NCI-H187 (cell line): ENCODE data around the gene DAGLA.

Experiments
- DNase-seq, 2 experiments: peaks; one replicate each; lab custom pipeline; 2025; lab: John Stamatoyannopoulos, UW

DAGLA gene

DNA sequence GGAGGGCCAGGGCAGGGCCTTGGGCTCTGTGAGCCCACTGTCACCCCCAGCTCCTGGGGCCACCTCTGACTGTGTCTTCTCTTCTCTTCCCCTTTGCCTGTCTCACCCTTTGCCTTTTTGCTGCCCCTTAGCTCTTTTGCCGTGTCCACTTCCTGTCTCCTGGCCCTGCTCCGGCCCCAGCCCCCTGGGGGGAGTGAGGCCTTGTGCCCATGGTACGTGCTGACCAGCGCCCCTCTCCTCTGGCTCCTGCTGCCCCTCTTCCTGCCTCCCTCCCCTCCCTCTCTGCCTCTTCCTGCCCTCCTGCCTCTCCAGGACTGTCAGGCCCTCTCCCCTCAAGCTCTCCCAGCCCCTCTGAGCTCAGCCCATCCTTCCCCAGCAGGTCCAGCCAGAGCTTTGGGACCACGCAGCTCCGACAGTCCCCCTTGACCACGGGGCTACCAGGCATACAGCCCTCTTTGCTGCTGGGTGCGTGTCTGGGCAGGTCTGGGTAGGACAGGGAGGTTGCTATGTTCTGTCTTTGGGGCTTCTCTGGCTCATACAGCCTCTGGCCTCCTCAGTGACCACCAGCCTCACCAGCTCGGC lies 100.5 kb downstream of the DAGLA start:
- no peak for DNase-seq

DNA sequence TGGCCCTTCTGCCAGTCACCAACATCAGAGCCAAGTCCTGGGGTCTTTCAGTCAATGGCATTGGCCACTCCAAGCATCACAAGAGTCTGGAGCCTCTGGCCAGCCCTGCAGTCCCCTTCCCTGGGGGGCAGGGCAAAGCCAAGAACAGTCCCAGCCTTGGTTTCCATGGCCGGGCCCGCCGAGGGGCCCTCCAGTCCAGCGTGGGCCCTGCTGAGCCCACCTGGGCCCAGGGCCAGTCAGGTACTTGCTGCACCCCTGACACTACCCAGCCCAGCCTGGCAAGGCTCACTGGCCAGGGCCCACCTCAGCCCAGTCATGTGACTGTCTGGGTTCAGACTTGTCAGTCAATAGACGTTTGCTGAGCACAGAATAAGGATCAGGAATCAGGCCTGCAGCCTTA lies 101.4 kb downstream of the DAGLA start:
- DNase-seq: no peak

DNA sequence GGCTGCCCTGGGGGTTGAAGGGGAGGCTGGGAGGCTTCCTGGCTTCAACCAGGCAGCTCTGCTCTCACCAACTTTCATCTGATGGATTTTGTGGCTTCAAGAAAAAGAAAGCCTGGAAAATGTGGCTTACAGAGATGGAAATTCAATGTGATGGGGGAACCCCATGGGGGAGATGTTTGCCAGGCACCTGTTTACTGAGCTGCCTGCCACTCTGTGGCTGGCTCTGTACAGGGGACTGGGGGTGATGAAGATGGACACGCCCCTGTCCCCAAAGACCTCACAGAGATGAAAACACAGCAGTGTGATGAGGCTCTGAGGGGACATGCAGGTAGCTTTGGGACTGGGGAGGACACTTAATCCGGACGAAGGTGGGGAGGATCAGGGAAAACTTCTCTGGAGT lies 102.1 kb downstream of the DAGLA start:
- DNase-seq: no peak

DNA sequence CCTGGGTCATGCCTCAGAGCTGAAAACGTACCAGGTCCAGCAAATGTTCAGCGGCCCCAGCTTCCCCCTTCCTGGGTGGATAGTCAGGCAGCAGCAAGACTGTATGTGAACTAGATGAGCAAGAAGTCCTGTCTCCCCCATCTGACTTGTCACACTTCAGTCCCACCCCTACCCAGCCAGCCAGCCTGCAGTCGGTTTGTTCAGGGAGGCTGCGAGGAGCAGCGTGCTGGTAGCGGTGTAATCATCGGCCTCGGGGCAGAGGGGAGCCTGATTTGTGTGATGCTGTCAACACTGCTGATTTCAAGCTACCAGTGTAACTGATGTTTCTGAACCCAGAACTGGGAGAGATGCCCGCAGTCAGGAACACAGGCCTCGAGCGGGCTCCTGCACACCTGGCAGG lies 102.7 kb downstream of the DAGLA start:
- DNase-seq: no peak

DNA sequence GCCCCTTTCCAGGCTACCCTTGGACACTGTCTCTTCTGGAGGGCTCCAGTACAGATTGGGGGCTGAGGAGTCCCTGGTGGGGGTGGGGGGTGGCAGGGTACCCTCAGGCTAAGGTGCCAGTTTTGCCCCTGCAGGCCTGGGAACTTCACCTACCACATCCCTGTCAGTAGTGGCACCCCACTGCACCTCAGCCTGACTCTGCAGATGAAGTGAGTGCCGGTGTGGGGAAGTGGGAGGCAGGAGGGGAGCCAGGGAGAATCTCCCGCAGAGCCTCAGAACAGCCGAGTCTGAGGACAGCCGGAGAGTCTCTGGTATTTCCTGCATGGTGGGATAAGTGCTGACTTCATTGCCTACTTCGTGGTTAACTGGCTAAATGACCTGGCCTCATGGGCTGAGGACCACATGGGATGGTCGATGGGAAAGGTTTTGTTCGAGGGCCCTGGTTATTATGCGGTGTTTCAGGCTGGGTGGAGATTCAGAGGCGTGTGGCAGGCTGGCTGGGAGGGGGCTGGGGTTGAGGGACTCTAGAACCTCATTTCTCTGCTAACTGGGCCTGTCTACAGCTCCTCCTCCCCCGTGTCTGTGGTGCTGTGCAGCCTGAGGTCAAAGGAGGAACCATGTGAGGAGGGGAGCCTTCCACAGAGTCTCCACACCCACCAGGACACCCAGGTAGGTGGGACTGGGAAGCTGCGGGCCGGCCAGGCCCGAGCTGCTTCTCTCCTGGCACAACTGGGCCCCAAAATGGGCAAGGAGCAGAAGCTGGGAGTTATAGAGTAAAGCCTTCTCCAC lies 103.7 kb downstream of the DAGLA start:
- no peak for DNase-seq

DNA sequence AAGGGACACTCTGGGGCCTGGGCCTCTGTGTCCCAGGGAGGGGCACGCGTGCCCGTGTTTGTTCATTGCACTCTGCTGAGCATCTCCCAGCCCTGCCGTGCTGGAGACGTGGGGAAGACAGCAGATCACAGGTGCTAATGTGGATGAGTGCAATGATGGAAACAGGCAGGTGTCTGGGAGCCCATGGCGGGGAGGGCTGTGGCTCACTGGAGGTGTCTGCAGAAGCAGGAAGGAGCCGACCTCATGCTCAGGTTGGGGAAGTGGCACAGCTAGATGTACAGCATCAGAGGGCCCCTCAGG lies 104.3 kb downstream of the DAGLA start:
- no peak for DNase-seq

DNA sequence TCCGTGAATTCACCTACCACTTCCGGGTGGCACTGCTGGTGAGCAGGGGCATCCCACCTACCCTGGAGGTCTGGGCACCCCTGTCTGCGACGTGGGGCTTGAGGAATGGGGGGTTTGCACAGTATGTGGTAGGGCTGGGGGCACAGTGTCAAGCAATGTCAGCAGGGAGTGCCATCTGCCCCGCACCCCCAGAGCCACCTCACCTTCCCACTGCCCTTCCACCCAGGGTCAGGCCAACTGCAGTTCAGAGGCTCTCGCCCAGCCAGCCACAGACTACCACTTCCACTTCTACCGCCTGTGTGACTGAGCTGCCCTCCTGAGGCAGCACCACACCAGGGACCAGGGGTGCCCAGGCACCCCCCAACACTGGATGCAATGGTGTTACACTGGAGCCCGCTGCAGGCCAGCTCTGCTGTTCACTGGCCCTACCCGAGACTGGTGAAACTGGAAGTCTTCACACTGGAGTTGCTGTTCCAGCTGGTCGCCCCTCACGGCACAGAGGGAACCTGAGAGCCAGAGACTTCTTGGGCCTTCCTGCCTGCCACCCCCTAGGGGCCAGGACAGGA lies 105.7 kb downstream of the DAGLA start:
- no peak for DNase-seq

DNA sequence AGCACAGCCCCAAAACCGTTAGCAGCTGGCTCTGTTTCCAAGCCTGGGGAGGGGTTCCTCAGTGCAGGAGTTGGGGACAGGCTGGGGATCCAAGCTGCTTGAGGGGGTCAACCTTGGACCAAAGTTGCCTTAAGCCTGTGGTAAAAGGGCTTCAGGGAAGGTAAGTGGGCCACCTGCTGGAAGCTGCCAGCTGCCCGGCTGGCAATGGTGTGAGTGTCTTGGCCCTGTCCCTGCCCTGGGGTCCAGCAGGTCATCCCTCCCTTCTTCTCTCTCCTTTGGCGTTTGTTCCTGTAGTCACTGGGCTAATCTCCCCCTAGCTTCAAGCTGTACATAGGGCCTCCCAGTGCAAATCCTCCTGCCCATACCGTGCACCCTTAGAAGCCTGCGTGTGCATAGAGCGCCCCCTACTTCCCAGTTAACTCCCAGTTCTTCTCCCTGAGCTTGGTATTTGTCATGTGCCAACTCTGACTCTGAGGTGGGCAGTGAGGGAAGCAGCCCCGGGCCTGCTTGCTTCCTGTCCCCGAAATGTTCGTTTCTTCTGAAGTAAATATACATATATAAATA lies 107.8 kb downstream of the DAGLA start:
- no peak for DNase-seq

DNA sequence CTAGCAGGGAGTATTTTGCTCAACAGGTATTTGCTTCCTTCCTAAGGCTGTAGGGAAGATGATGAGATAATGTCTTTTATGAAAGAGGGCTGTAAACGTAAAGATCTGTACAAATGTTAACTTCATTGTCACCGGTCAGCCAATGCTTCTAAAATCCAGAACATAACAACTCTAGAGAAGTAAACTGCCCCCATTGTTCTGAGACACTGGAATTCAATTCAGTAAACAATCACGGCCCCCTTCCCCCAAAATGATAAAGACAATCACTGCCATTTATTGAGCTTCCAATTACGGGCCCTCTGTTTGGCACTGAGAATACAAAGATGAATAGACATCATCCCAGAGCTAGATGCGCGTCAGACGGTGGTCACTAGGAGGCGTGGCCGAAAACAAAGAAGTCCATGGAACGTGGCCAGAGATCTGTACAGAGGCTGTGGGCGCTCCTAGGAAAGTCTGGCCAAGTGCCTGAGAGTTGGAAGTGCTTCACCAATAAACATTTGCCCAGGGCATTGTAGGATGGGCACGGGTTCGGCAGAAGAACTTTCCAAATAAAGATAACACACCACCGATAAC lies 111.6 kb downstream of the DAGLA start:
- DNase-seq: peak in 1 of 2 experiments; percentile 23

DNA sequence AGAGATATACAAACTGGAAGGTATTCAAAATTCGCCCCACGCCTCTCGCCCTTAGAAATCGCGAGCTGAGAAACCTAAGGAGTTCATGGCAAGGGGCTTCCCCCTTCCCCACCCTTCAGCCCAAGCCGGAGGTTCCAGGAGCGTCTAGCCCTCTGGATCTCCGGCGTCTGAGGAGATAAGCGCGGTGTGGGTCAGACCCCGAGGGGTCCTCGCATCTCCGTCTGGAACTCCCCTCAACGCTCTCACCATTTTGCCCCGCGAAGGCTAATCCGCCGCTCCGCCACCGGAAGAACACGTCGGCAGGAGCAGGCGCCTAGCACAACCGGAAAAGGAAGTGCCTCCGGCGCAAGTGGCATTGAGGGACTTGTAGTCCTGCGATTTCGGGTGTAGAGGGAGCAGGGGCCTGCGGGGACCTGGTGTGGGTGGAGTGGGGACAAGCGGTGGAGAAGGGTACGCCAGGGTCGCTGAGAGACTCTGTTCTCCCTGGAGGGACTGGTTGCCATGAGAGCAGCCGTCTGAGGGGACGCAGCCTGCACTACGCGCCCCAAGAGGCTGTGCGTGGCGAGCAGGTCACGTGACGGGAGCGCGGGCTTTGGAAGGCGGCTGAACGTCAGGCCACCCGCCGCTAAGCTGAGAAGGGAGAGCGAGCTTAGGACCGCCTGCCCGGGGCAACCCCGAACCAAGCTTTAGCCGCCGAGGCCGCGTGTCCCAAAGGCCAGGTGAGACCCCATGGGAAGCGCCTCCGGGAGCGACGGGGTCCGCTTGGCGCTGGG lies 112.3 kb downstream of the DAGLA start, which contains the start of the genes FEN1 and TMEM258:
Gene FEN1 (plus strand): TSS at position 602 of the 773 bp plus-strand sequence. CDS start 2,451 bp downstream, outside the sequence.
Gene TMEM258 (minus strand): TSS at position 290 of the 773 bp plus-strand sequence. CDS start 41 bp downstream, at position 249.
- peak; percentile 78 to 83 for DNase-seq

DNA sequence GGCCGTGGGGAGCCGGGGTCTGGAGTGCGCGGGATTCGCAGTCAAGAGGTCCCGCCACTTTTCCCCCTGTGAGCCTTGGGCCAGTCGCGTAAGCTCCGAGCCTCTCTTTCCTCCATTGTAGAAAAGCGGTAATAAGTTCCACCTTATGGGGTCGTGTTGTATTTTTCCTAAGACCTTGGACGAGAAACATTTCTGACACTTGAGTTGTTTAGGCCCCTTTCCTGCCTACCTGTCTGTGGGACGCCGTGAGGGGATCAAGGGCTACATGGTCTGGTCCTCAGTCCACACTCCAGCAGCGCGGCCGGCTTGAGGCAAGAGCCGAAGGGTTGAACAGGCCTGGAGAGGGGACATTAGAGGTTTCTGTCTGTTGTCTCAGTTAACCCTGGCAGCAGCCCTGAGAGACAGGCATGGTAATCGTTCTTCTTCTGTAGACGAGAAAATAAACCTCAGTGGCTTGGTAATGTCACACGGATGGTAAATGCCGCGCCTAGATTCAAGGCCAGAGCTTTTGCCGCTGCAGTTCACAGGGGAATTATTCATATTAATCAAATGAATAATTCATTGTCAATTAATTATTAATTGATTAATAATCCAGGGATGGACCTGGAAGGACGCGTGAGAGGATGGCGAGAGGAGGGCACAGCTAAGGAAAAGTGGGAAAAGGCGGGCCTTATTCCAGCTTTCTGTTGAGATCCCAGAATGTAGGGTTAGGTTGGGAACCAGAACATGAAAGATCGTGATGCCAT lies 113.1 kb downstream of the DAGLA start:
- peak in 1 of 2 experiments; percentile 71 for DNase-seq

DNA sequence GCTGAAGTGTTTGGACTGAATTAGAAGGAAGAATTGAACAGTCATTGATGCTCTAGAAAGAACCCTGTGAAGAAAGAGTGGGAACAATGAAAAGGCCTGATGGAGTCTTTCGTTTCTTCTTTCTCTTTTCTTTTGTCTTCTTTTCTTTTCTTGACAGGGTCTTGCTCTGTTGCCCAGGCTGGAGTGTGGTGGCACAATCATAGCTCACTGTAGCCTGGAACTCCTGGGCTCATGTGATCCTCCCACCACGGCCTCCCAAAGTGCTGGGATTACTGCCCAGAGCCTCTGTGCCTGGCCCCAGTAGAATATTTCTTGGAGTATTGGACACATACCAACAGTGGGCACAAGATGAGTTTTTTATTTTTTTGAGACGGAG lies 113.6 kb downstream of the DAGLA start:
- no peak for DNase-seq

DNA sequence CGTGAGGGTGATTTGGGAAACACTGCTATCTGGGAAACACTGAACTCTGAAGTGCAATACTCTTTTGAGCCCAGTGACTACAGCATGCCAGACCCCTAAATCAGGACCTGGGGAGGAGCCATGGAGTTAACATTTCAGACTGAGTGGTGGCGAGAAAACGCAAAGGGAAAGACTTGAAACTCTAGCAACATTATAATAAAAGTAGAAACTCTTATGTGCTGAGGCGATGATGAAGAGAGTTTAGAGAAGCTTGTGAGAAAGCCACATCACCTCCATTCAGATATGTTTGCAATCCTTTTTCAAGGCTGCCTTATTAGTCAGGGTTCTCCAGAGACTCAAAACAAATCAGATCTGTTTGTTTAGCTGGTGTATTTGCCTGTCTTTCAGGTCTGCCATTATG lies 114.4 kb downstream of the DAGLA start:
- DNase-seq: no peak

DNA sequence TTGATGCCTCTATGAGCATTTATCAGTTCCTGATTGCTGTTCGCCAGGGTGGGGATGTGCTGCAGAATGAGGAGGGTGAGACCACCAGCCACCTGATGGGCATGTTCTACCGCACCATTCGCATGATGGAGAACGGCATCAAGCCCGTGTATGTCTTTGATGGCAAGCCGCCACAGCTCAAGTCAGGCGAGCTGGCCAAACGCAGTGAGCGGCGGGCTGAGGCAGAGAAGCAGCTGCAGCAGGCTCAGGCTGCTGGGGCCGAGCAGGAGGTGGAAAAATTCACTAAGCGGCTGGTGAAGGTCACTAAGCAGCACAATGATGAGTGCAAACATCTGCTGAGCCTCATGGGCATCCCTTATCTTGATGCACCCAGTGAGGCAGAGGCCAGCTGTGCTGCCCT lies 115.3 kb downstream of the DAGLA start:
- DNase-seq: no peak

DNA sequence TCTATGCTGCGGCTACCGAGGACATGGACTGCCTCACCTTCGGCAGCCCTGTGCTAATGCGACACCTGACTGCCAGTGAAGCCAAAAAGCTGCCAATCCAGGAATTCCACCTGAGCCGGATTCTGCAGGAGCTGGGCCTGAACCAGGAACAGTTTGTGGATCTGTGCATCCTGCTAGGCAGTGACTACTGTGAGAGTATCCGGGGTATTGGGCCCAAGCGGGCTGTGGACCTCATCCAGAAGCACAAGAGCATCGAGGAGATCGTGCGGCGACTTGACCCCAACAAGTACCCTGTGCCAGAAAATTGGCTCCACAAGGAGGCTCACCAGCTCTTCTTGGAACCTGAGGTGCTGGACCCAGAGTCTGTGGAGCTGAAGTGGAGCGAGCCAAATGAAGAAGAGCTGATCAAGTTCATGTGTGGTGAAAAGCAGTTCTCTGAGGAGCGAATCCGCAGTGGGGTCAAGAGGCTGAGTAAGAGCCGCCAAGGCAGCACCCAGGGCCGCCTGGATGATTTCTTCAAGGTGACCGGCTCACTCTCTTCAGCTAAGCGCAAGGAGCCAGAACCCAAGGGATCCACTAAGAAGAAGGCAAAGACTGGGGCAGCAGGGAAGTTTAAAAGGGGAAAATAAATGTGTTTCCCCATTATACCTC lies 115.8 kb downstream of the DAGLA start:
- no peak for DNase-seq
